OCI-LY7 (cell line): Measurements from ENCODE around the gene ASB10.

Experiments used
- EZH2phosphoT487 ChIP-seq: fragments of 200-600 bp; sonication (generic); IDR thresholded peaks from 2 replicates; pipeline ENCODE4 v1.6.1; 2018; ENCODE audit warnings: low read depth, borderline replicate concordance, mild to moderate bottlenecking, mixed run types, antibody characterized with exemption, low read length, moderate library complexity, mixed read lengths
- TF ChIP-seq, protein P1 (sequence below): fragments of 200-600 bp; sonication (generic); conservative IDR thresholded peaks from 2 replicates; pipeline ENCODE4 v1.5.1; 2014; ENCODE audit warnings: mild to moderate bottlenecking, antibody characterized with exemption, low read length, moderate library complexity, mixed read lengths

DNA sequence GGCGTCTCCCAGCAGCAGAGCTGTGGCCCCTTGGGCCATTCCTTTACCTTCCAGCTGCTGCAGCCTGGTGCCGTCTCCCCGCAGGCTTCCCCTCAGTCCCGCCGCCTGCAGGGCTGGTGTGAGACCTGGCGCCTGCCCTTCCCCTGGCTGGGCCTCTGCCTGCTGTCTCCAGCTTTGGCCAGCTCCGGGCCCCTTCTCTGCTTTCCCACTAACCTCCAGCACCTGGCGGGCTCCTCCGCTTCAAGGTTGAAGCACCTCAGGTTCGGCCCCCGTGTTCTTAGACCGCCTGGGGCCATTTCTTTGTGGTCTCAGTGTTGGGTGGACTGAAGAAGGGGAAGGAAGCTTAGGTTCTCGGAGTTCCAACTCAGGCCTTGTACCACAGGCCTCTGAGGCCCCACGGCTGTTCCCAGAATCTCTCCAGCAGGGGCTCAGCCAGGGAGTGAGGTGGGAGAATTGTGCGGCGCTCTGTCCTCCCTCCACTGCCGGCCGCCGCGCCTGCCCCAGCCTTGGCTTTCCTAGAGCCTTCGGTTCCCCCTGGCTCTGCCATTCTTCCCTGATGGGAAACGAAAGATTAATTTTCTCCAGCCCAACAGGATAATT is 49.9 kb downstream of the ASB10 start:
- TF ChIP-seq, protein P1, sequence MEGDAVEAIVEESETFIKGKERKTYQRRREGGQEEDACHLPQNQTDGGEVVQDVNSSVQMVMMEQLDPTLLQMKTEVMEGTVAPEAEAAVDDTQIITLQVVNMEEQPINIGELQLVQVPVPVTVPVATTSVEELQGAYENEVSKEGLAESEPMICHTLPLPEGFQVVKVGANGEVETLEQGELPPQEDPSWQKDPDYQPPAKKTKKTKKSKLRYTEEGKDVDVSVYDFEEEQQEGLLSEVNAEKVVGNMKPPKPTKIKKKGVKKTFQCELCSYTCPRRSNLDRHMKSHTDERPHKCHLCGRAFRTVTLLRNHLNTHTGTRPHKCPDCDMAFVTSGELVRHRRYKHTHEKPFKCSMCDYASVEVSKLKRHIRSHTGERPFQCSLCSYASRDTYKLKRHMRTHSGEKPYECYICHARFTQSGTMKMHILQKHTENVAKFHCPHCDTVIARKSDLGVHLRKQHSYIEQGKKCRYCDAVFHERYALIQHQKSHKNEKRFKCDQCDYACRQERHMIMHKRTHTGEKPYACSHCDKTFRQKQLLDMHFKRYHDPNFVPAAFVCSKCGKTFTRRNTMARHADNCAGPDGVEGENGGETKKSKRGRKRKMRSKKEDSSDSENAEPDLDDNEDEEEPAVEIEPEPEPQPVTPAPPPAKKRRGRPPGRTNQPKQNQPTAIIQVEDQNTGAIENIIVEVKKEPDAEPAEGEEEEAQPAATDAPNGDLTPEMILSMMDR: no peak
- TF ChIP-seq EZH2phosphoT487: no peak
